Measurements from ENCODE around the gene KCNRG.
"Not testable (repeated sequence)": the region's sequence is repeated elsewhere in the genome, so short reads cannot be mapped to it uniquely, and the experiment has no call there.

KCNRG gene, protein sequence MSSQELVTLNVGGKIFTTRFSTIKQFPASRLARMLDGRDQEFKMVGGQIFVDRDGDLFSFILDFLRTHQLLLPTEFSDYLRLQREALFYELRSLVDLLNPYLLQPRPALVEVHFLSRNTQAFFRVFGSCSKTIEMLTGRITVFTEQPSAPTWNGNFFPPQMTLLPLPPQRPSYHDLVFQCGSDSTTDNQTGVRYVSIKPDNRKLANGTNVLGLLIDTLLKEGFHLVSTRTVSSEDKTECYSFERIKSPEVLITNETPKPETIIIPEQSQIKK

DNA sequence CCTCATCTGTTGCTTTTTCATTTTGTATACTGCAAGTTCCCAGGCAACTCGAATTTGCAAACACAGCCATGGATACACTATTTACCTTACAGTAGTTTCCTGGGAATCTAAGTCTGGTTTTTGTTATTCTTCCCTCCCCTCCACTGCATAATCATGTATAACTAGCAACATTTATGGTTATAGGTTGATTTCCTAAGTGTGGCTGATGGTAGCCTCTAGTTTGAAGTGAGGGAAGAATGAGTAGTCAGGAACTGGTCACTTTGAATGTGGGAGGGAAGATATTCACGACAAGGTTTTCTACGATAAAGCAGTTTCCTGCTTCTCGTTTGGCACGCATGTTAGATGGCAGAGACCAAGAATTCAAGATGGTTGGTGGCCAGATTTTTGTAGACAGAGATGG lies at the start of gene KCNRG:
TSS of gene KCNRG (plus strand) at position 187 of the 400 bp plus-strand sequence. CDS start at position 237, 50 bp downstream.
- no peak for DNase-seq

DNA sequence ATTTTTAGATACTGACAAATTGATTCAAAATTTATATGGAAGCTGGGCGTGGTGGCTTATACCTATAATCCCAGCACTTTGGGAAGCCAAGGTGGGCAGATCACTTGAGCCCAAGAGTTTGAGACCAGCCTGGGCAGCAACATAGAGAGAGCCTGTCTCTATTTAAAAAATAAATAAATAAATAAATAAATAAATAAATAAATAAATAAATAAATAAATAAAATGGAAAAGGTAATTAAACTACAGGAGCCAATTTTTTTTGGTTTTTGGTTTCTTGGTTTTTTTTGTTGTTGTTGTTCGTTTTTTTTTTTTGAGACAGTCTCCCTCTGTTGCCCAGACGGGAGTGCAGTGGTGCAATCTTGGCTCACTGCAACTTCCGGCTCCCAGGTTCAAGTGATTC lies 47.8 kb upstream of the KCNRG start:
- DNase-seq, result no peak

DNA sequence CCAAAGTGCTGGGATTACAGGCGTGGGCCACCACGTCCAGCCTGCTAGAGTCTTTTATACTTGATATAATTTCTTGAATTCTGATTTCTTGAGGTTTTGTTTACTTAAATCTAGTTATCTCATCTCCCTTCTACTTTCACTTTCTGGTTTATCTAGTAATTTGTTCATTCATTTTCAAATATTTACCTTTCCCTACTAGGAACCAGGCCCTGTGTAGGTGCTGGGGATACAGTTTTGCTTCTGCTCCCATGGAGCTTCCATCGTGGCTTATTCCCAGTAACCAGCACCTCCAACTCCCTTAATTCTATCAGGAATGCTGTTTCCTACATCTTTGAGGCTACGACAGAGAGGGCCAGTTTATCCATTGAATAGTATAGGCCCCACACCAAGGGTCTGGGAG lies 42.5 kb upstream of the KCNRG start:
- DNase-seq, result no peak

DNA sequence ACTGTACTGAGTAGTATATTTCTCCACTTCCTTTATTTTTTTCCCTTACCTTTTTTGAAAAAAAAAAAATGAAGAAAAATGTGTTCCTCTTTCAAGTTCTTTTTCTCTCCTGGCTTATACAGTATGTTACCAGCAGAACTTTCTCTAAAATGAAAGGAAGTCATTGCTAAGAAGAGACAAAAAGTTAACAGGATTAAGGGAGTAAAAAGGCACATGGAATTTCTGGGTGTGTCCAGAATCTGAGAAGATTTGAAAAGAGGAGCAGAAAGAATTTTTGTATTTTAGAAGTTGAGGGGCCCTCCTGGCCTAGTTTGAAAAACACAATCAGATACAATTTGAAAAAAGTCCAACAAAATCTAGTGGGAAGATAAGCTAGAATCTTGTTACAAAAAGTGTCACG lies 39.4 kb upstream of the KCNRG start:
- no peak for DNase-seq

DNA sequence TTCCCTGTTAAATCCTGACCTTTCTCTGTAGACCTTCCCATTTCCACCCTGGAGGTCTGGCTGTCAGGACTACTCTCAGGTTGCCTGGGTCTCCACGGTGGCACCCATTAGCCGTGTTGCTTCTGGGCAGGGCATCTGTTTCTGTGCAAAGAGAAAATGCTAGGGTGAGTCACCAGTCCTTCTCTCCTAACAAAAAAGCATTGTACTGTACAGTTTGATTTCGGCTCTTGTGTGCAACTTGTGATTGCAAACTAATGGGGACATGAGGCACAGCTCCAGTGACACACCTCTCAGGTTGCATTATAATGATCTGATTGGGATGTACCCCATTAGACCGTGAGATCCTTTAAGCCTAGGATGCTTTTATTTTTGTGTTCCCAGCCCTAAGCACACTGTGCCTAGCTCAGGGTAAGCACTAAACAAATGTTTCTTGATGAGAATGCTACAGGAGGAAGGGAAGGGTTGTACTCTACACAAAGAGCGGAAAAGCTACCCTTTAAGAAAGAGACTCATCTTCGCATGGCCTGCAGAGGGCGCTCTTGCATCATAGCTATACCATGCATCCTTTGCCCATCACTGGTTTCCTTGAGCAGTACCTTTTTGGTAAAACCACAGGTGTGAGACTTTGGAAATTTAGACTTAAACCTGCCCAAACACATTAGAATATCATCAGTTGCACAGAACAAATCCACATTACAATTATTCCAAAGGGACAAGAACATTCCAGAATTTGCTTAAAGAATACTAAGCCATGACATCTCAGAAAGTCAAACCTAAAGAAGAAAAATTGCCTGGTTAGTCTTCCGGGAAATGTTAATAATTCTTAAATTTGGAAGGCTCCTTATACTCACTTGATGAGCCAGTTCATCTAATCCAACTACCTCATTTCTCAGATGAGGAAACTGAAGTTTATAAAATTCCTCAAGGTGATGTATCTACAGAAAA lies 38.7 kb upstream of the KCNRG start:
- DNase-seq, result peak; percentile 74

DNA sequence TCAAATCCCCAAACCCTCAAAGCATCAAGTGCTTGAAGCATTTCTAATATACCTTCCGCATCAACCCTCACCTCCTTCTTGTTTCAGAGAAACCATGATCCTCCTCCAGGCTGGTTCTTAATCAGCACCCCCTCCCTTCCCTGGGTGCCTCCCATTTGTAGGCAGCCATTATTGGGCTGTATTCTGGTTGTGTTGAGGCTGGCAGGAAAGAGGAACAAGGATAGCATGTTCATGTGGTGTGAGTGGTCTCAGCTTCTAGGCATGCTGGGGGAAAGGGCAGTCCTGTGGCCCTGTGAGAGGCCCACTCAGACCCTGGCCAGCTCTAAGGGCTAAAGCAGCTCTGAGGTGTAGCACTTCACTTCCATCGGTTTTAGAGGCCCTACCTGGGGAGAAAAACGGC lies 37.3 kb upstream of the KCNRG start:
- no peak for DNase-seq

DNA sequence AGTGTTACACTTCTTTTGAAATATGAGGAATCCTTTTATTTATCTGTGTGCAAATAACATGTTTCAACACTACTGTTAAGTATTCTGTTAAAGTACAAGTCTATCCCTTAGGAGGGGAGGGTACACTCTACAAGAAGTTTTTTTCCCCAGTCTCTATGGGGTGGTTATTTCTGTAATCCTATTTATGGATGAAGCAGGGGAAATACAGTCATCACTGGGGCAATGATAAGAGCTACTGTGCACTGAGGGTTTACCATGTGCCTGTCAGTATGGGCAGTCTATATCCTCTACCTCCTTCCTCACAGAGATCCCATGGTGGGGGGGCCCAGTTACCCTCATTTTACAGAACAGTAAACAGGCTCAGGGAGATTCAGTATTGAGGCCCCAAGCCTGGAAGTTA lies 35.0 kb upstream of the KCNRG start:
- no peak for DNase-seq

DNA sequence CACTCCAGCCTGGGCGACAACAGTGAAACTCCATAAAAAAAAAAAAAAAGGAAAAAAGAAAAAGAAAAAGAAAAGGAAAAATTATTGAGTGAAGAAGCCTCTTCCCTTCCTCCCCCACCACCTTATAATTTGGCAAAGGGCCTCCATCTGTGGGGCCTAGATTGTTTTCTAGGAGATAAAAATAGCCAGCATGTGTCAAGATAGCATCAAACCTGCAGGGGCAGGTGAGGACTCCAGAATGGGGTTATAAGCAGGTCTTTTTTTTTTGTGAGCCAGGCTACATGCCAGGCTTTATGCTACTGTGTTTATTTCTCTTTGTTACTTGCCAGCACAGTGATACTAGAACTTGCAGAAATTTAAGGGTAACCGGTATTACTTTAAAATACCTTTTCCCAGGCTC lies 30.1 kb upstream of the KCNRG start:
- DNase-seq, result no peak

DNA sequence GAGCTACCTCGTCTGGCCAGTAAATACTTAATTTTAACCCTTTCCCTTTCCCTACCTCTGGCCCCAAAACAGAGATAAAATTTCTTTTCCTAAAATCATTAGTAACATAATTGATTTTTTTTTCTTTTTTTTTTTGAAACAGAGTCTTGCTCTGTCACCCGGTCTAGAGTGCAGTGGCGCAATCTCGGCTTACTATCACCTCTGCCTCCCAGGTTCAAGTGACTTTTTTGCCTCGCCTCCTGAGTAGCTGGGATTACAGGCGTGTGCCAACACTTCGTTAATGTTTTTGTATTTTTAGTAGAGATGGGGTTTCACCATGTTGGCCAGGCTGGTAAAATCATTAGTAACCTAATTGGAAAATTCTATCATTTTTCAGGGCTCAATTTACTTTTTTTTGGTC lies 28.8 kb upstream of the KCNRG start:
- no peak for DNase-seq

DNA sequence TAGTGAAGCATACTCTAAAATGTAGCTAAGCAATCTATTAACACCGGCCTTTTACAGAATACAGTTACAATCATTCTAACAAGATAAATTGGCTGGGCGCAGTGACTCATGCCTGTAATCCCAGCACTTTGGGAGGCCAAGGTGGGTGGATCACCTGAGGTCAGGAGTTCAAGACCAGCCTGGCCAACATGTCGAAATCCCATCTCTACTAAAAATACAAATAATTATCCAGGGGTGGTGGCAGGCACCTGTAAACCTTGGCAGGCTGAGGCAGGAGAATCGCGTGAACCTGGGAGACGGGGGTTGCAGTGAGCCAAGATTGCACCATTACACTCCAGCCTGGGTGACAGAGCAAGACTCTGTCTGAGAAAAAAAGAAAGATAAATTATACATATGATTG lies 24.6 kb upstream of the KCNRG start:
- DNase-seq, result not testable (repeated sequence)

DNA sequence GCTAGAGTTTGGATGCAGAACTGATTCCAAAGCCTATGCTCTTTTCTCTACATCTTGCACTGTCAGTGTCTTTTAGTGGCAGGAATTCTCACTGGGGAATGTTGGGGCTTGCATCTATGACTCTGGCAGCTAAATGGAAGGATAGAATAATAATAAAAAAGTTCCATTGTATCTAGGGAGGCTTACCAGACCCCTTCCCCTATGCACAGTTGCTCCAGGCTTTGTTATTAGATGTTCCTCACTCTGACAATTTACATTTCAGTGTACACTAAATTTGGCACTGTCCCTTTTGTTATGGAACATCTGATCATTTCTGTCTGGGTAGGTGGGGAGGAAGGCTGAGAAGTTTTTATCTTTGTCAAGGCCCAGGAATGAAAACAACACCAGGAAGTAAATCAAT lies 22.1 kb upstream of the KCNRG start:
- DNase-seq, result no peak

DNA sequence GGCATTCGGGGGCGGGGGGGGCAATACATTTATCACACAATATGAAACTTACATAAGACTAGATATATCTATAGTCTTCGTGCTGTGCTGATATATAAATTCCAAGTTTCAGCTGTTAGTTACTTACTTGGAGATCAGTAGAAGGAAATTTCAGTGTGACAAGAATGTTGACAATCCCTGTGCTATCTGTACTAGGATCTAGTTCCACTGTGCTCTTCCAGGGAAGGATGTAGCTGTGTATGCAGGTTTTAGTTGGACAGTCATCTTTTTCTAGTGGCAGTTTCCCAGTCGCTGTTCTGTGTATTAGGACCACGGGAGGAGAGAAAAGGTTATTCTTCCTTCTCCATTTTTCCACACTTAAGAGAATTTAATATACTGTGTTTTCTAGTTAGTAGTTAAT lies 21.6 kb upstream of the KCNRG start:
- DNase-seq, result no peak

DNA sequence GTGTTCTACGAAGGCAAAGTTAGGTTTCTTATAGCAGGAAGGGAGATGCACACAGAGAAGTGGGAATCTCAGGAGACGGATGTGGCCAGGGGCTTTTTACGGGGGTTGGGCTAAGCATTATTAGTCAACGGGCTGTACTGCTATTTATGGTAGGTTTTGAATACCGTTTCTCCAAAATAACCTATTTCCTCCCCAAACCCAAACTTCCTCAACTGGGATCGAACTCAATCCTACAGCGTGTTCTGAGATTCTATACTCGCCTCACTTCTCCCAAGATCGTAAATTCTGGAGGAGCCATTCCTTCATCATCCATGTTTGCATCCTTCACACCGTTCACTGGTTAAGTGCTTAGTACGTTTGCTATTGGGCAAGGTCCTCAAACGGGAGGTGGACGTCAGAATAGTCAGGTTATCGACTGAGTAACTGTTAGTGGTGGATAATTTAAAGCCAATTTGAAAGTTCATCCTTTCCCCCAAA lies 19.6 kb upstream of the KCNRG start:
- DNase-seq, result no peak

DNA sequence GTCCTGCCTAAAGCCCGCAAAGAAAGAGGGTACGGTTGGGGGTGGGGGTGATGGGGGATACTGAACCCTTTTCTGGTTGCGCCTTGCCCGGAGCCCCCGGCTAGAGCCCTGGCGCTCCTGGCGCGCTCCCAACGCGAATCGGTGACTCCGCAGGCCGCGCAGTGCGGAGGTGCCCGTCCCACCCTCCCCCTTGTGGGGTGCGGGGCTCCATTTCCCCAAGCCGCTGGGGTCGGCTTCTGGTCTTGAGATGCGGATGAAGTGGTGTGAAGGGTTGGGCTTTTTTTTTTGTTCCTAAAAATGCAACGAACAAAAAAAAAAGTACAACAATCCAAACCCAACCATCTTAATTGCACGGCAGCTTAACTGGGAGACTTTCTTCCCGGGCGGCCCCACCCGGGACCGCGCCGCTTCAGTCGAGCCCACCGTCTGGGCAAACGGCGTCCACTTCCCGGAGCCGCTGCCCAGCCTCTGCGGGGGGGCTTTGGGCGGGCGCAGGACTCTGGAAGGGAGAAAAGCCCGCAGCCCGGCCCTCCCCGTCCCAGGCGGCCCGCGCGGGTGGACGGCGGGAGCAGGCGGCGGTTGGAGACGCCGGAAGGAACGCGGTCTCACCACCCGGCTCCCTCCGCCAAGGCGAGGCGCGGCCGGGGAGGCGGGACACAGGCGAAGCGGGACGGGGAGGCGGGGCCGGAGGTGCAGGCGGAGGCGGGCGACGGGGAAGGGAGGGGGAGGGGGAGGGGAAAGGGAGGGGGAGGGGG lies 18.9 kb upstream of the KCNRG start:
- DNase-seq, result peak; percentile 90

DNA sequence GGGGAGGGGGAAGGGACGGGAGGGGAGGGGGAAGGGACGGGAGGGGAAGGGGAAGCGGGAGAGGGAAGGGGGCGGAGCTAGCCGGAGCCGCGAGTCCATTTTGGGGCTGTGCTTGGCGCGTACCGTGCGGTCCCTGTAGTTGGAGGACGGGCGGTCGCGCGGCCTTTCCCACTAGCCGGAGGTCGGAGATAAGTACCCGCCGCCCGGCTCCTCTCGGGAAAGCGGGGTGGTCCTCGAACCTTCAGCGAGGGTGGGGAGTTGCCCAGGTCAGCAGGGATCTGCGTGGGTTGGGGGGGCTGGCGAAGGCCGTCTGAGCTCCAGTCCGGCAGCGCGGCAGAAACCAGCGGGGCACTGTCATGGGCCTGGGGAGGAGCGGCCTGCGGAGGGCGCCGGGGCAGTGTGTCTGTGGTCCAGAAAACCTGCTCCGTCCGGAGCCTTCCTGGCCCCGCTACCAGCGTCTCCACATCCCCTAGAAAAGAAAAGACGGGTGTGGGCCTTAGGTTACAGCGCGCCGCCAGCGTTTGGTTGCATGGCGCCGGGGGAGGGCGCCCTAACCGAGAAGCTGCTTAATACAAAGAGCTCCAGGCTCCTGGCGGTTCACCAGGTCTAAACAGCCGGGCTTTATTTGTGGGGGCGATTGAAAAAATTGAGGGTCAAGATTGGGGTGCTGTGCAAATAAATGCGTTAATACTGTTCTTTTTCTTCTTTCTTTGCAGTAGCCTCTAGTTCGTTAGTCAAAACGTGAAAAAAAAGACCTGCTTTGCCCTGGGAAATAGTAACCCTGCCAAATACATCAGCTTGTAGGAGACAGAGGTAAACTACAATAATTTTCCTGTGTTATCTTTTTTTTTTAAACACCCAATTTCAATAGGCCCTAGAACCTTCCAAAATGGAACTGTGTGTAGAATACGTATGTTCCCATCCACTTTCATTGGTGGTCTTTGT lies 18.0 kb upstream of the KCNRG start, which contains the start of gene TRIM13:
TSS of gene TRIM13 (plus strand) at position 92 of the 945 bp plus-strand sequence. CDS start 14,899 bp downstream, outside the sequence.
- peak; percentile 79 for DNase-seq

DNA sequence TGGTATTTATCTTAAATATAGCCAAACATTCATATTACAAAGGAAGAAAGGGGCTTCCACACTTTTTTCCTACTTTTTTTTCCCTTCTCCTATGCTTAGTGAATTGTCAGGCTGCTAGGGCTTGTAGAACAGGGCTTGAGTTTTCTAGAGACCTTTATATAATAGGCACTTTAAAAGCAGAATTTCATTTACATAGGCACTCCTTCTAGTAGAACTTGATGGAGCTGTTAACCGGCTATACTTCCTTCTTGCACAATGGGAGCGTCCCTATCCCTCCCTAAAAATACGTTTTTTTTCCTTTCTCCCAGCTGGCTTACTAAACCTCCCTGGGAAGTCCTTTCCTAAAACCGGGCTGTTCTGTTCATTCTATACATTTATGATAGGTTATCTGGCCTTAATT lies 17.3 kb upstream of the KCNRG start:
- DNase-seq, result no peak

DNA sequence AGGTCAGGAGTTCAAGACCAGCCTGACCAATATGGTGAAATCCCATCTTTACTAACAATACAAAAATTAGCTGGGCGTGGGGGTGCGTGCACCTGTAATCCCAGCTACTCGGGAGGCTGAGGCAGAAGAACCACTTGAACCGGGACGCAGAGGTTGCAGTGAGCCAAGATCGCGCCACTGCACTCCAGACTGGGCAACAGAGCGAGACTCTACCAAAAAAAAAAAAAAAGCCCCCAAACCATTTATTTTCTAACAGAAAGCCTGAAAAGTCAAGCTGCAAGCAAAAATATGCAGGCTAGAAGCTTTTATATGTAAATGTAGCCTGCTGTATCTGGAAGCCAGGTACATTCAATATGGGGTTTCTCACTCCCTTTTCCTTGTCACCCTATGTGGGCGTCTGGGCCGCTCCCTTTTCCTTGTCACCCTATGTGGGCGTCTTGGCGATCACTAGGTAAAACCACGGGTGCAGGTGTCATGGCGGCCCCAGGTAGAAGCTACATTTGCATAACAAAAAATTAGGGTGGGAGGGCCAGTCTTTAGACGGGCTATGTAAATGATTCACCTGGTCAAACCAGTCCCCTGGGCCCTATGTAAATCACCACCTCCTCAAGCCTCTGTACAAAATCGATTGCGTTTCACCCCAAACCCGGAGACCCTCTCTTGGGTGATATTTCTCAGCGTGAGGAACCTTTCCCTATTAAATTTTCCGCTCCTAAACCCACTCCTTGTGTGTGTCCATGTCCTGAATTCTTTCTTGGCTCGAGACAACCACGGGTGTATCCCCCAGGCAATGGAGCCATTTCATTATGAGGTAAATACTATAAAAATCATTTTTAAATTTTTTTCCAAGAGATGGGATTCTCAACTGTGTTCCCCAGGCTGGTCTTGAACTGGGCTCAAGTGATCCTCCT lies 16.3 kb upstream of the KCNRG start:
- DNase-seq, result no peak

DNA sequence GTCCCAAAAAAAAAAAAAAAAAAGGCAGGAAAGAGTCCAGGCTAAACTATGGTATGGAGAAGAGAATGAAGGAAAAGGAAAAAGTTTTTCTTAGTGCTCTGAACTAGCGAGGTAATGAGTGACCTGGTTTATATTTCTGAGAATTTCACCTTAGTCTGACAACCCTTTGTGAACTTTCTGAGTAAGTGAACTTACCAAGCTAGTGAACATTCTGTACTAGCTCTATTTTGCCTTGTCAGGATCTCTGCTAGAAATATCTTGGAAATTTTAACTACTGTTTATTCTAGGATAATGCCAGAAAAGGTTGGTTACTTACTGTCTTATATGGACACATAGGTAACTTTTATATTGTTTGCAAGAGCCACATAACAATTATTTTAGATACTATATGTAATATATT lies 14.0 kb upstream of the KCNRG start:
- DNase-seq, result no peak

DNA sequence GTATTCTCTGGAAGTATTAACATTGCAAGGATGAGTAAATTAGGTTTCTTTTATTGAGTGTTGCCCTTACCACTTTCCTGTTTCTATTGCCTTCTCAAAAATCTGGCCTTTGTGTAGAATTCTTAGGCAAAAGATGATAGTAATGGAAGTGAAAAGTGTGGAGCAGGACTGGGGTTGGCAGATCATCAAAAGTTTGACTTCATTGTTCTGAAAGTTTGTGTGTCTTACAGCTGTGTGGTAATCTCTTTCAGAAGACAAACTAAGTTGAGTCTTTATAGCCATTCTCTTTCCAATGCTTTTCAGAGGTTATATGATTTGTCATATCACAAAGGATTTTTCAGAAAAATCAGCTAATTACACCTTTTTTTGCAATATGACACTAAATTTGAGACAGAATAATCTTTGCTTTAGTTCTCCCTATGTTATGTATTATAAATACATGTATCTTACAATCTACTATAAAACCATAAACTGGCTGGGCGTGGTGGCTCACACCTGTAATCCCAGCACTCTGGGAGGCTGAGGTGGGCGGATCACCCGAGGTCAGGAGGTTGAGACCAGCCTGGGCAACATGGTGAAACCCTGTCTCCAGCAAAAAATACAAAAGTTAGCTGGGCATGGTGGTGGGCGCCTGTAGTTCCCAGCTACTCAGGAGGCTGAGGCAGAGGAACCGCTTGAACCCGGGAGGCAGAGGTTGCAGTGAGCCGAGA lies 8.7 kb upstream of the KCNRG start:
- DNase-seq, result no peak

DNA sequence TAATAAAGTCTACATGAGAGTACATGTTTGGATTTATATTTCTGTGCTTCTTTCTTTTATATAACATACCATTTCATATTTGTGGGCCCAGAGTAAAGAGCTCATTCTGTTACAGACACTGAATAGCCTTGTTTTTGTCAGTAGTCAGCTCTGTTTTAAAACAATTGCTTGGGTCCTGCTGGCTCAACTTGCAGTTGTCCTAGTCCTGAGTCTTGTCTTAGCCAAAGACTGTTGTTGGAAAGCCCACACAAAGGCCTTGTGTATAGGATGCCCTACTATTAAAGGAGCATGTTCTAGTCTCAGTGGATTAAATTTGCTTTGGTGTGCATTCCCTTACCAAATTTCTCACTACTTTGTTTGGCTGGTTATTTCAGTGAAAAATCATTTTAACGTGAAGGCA lies 3.8 kb upstream of the KCNRG start:
- DNase-seq, result no peak
